Erythroblast (primary cell): Measurements from ENCODE around the gene LCN2.

Experiments used
- GATA1 ChIP-seq: IDR thresholded peaks from 2 replicates; pipeline ENCODE4 v1.6.1; 2011; ENCODE audit warnings: low read depth, mild to moderate bottlenecking, control low read depth, low read length, moderate library complexity
- POLR2A ChIP-seq: IDR thresholded peaks from 2 replicates; pipeline ENCODE4 v1.6.1; 2011; ENCODE audit warnings: mild to moderate bottlenecking, low read length

- TF ChIP-seq POLR2A (peak; percentile 66), GATA1 (no peak)
These were observed 42.3 kb downstream of the LCN2 start, which contains the start of gene CIZ1 for GRCh38 chr9:128191406-128192046.
